ENCODE measurements around the gene PITRM1.

Gene PITRM1

DNA sequence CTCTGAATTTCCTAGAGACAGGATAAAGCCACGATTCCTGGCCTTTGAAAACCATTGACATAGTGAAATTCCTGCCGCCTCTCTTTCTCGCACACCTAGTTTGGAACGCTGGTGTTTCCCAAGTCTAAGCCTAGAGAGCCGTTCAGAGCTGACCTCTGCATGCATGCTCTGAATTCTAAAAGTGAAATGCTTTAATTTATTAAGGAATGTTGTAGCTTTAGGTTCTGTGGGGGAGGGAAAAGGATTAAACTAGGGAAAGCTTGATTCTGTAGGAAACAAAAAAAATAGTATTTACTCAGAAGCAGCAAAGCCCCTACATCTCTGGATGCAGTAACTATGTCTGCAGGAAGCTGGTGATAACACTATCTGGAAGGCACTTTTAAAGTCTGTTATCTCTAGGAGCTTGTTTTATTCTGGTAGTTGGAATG is 78.0 kb downstream of the PITRM1 start:
- no peak for TF ChIP-seq CTCF (IDR thresholded peaks at IDR 0.05; ENCODE audit: low read depth, low read length)
- in situ Hi-C loops (cut with HindIII; ENCODE audit: low sequenced_read_pairs), result no loop called here
- peak; percentile 31 for DNase-seq (ENCODE audit: low read depth, low spot score)
- peak overlapping the region; percentile 4 for H3K4me3 ChIP-seq (ENCODE audit: low read depth, low read length)

DNA sequence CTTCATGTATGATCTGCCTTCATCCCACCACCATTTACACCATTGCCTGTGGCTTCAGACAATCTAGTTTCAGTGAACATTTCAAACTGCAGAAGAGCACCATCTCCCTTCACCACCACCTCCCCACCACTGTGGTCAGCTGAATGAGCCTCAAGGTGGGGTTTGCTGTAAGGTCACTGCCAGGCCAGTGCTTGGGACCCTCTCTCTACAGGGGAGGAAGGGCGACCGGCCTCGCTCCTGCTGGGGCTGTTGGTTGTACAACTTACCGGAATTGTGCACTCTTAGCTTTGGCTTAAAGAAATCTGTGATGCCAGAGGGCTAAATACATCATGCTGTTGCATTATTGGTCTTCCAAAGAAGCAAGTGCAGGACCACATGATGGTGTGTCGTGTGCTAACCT is 78.6 kb downstream of the PITRM1 start:
- no peak for DNase-seq (ENCODE audit: low read depth, low spot score)
- in situ Hi-C loops (cut with HindIII; ENCODE audit: low sequenced_read_pairs), result no loop called here
- no peak overlapping the region for H3K4me3 ChIP-seq (ENCODE audit: low read depth, low read length)
- TF ChIP-seq CTCF (IDR thresholded peaks at IDR 0.05; ENCODE audit: low read depth, low read length), result no peak

- no peak for TF ChIP-seq CTCF (IDR thresholded peaks at IDR 0.05; ENCODE audit: low read depth, low read length)
- DNase-seq (ENCODE audit: low read depth, low spot score), result no peak
- in situ Hi-C loops (cut with HindIII; ENCODE audit: low sequenced_read_pairs), result no loop called here
- no peak overlapping the region for H3K4me3 ChIP-seq (ENCODE audit: low read depth, low read length)
Measured at GRCh38 chr10:3091921-3092320, 80.7 kb downstream of the PITRM1 start.

GRCh38 chr10:3090914-3091787 is 81.4 kb downstream of the PITRM1 start:
- peak; percentile 91 for DNase-seq (ENCODE audit: low read depth, low spot score)
- H3K4me3 ChIP-seq (ENCODE audit: low read depth, low read length), result no peak overlapping the region
- no peak for TF ChIP-seq CTCF (IDR thresholded peaks at IDR 0.05; ENCODE audit: low read depth, low read length)
- in situ Hi-C loops (cut with HindIII; ENCODE audit: low sequenced_read_pairs), result no loop called here

DNA sequence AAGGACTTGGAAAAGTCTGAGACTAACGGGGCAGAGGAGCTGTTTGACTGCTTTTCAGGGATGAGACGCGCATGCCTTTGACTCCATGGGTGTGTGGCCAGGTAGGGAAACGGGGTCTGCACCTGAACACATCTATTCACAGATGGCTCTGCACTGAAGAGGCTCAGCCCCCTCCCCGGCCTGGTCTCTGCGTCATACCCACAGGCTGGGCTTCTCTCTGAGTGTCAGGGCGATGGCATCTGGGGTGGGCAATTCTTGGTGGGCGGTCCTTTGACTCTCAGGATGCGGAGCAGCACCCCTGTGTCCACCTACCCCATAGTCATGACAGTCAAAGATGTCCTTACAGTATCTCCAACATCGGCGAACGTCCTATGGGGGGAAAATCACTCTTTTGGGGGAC is 82.2 kb downstream of the PITRM1 start:
- TF ChIP-seq CTCF (IDR thresholded peaks at IDR 0.05; ENCODE audit: low read depth, low read length), result no peak
- in situ Hi-C loops (cut with HindIII; ENCODE audit: low sequenced_read_pairs), result no loop called here
- H3K4me3 ChIP-seq (ENCODE audit: low read depth, low read length), result no peak overlapping the region
- no peak for DNase-seq (ENCODE audit: low read depth, low spot score)
